ENCODE results near the gene ANAPC2. TPM values are rescaled to one million over a fixed set of nuclear protein-coding genes. Genes with fewer than 3 reads are reported as not detected.

Gene ANAPC2
- total RNA-seq, 1 donor from 2014 or later: 72.9 TPM

- TF ChIP-seq, protein P1, sequence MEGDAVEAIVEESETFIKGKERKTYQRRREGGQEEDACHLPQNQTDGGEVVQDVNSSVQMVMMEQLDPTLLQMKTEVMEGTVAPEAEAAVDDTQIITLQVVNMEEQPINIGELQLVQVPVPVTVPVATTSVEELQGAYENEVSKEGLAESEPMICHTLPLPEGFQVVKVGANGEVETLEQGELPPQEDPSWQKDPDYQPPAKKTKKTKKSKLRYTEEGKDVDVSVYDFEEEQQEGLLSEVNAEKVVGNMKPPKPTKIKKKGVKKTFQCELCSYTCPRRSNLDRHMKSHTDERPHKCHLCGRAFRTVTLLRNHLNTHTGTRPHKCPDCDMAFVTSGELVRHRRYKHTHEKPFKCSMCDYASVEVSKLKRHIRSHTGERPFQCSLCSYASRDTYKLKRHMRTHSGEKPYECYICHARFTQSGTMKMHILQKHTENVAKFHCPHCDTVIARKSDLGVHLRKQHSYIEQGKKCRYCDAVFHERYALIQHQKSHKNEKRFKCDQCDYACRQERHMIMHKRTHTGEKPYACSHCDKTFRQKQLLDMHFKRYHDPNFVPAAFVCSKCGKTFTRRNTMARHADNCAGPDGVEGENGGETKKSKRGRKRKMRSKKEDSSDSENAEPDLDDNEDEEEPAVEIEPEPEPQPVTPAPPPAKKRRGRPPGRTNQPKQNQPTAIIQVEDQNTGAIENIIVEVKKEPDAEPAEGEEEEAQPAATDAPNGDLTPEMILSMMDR (IDR thresholded peaks at IDR 0.05; ENCODE audit: partially characterized antibody, unreplicated experiment): no peak
- Mint-ChIP-seq H3K4me3 (ENCODE audit: unreplicated experiment) (peak overlapping the region; percentile 69), H3K27ac (ENCODE audit: unreplicated experiment) (no peak overlapping the region), H3K36me3 (ENCODE audit: unreplicated experiment) (no peaks in the 10 kb centered on the region), H3K9me3 (ENCODE audit: unreplicated experiment) (peaks cover 5% of the 10 kb centered on the region), H3K4me1 (ENCODE audit: low read depth, unreplicated experiment) (peaks cover 6% of the 10 kb centered on the region), H3K27me3 (ENCODE audit: unreplicated experiment) (peaks cover 26% of the 10 kb centered on the region)
- DNase-seq: no peak
Measured at GRCh38 chr9:137163365-137163715, 25.0 kb downstream of the ANAPC2 start.

DNA sequence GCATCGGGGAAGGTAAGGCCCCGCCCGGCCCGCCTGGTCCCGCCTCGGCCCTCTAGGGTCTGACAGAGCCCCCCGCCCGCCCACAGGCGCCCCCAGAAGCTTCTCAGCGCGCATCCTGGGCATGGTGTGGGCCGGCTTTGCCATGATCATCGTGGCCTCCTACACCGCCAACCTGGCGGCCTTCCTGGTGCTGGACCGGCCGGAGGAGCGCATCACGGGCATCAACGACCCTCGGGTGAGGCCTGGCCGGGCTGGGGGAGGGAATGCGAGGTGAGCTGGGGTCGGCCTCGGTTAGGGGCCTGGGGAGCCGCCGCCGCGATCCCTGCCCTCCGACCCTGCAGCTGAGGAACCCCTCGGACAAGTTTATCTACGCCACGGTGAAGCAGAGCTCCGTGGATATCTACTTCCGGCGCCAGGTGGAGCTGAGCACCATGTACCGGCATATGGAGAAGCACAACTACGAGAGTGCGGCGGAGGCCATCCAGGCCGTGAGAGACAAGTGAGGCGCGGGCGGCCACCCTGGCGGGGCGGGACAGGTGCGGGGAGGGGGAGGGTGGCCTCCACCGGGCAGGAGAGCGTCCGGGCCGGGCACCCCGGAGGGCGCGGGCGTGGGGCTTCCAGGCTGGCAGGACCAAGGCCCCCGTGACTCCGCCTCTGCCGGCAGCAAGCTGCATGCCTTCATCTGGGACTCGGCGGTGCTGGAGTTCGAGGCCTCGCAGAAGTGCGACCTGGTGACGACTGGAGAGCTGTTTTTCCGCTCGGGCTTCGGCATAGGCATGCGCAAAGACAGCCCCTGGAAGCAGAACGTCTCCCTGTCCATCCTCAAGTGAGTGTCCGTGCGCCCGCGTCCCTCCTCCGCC lies 25.6 kb downstream of the ANAPC2 start:
- peak overlapping the region; percentile 69 for H3K4me3 Mint-ChIP-seq (ENCODE audit: unreplicated experiment)

GRCh38 chr9:137161558-137162486 lies 26.5 kb downstream of the ANAPC2 start:
- H3K9me3 Mint-ChIP-seq (ENCODE audit: unreplicated experiment): peaks cover 5% of the 10 kb centered on the region
- no peak overlapping the region for H3K27ac Mint-ChIP-seq (ENCODE audit: unreplicated experiment)
- TF ChIP-seq, protein P1 (IDR thresholded peaks at IDR 0.05; ENCODE audit: partially characterized antibody, unreplicated experiment): no peak
- H3K36me3 Mint-ChIP-seq (ENCODE audit: unreplicated experiment): no peaks in the 10 kb centered on the region
- DNase-seq: no peak
- H3K27me3 Mint-ChIP-seq (ENCODE audit: unreplicated experiment): peaks cover 24% of the 10 kb centered on the region
- peak overlapping the region; percentile 34 for H3K4me3 Mint-ChIP-seq (ENCODE audit: unreplicated experiment)
- peaks cover 10% of the 10 kb centered on the region for H3K4me1 Mint-ChIP-seq (ENCODE audit: low read depth, unreplicated experiment)

More for the DNA sequence above, 25.6 kb downstream of the ANAPC2 start:
- no peak overlapping the region for H3K27ac Mint-ChIP-seq (ENCODE audit: unreplicated experiment)
- DNase-seq: no peak
- H3K36me3 Mint-ChIP-seq (ENCODE audit: unreplicated experiment): no peaks in the 10 kb centered on the region
- H3K4me1 Mint-ChIP-seq (ENCODE audit: low read depth, unreplicated experiment): peaks cover 10% of the 10 kb centered on the region
- H3K27me3 Mint-ChIP-seq (ENCODE audit: unreplicated experiment): peaks cover 26% of the 10 kb centered on the region
- TF ChIP-seq, protein P1 (IDR thresholded peaks at IDR 0.05; ENCODE audit: partially characterized antibody, unreplicated experiment): no peak
- H3K9me3 Mint-ChIP-seq (ENCODE audit: unreplicated experiment): peaks cover 5% of the 10 kb centered on the region

GRCh38 chr9:137160716-137161557 lies 27.4 kb downstream of the ANAPC2 start:
- Mint-ChIP-seq H3K27ac (ENCODE audit: unreplicated experiment) (no peak overlapping the region), H3K4me3 (ENCODE audit: unreplicated experiment) (no peak overlapping the region)
- TF ChIP-seq, protein P1 (IDR thresholded peaks at IDR 0.05; ENCODE audit: partially characterized antibody, unreplicated experiment): no peak

More at GRCh38 chr9:137160716-137161557, 27.4 kb downstream of the ANAPC2 start:
- H3K27me3 Mint-ChIP-seq (ENCODE audit: unreplicated experiment): peaks cover 23% of the 10 kb centered on the region
- H3K9me3 Mint-ChIP-seq (ENCODE audit: unreplicated experiment): peaks cover 4% of the 10 kb centered on the region
- no peaks in the 10 kb centered on the region for H3K36me3 Mint-ChIP-seq (ENCODE audit: unreplicated experiment)
- no peak for DNase-seq
- peaks cover 10% of the 10 kb centered on the region for H3K4me1 Mint-ChIP-seq (ENCODE audit: low read depth, unreplicated experiment)
